GM12873 (cell line): ENCODE measurements around the gene CREB3L4.
A peak's percentile ranks its signal among the peaks of the same experiment; 100 is the strongest.

ENCODE experiments used
- TF ChIP-seq, protein P1 (sequence below): IDR thresholded peaks from 2 replicates; pipeline ENCODE4 v1.5.1; 2012; ENCODE audit warnings: low read depth, mild to moderate bottlenecking, moderate library complexity, low read length, control low read depth; ENCODE audit not compliant: insufficient read depth; ENCODE audit errors: missing control alignments

Gene CREB3L4, protein sequence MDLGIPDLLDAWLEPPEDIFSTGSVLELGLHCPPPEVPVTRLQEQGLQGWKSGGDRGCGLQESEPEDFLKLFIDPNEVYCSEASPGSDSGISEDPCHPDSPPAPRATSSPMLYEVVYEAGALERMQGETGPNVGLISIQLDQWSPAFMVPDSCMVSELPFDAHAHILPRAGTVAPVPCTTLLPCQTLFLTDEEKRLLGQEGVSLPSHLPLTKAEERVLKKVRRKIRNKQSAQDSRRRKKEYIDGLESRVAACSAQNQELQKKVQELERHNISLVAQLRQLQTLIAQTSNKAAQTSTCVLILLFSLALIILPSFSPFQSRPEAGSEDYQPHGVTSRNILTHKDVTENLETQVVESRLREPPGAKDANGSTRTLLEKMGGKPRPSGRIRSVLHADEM

DNA sequence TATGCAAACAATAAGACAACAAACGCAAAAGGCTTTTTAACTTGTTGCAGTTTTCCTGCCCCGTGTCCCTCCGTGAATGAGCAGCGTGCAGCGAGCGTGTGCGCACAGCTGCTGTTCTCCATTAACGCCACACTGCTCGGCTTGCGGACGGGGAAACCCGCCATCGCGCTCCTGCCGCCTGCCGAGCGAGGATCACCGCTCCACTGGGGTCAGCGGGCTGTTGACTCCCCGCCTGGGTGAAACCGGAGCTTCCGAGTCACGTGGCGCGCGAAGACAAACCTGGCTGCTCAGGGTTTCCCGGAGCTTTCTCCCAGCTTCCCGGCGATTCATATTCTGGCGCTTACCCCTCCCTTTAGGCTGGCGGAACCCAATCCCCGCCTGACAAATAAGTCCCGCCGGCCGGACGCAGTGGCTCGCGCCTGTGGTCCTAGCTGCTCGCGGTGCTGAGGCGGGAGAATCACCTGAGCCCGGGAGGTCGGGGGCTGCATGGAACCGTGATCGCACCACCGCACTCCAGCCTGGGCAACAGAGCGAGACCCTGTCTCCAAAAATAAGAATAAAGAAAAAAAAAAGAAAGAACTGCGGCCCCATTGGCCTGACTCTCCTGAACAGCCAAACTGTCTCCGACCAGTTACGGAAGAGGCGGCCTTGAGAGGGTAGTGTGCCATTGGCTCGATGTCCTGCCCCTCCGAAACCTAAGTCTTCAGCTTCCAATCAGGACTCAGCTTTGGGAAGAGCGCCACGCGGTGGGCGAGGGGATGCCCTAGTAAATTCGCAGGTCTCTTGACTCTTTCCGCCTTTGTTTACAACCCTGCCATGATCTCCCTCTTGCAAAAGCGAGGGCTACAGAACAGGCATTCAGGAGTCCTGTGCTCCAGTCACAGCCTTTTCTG lies at the start of gene CREB3L4:
Gene CREB3L4 (plus strand): TSS at position 796 of the 893 bp plus-strand sequence. CDS start 624 bp downstream, outside the sequence.
- TF ChIP-seq, protein P1, sequence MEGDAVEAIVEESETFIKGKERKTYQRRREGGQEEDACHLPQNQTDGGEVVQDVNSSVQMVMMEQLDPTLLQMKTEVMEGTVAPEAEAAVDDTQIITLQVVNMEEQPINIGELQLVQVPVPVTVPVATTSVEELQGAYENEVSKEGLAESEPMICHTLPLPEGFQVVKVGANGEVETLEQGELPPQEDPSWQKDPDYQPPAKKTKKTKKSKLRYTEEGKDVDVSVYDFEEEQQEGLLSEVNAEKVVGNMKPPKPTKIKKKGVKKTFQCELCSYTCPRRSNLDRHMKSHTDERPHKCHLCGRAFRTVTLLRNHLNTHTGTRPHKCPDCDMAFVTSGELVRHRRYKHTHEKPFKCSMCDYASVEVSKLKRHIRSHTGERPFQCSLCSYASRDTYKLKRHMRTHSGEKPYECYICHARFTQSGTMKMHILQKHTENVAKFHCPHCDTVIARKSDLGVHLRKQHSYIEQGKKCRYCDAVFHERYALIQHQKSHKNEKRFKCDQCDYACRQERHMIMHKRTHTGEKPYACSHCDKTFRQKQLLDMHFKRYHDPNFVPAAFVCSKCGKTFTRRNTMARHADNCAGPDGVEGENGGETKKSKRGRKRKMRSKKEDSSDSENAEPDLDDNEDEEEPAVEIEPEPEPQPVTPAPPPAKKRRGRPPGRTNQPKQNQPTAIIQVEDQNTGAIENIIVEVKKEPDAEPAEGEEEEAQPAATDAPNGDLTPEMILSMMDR: peak; percentile 53

DNA sequence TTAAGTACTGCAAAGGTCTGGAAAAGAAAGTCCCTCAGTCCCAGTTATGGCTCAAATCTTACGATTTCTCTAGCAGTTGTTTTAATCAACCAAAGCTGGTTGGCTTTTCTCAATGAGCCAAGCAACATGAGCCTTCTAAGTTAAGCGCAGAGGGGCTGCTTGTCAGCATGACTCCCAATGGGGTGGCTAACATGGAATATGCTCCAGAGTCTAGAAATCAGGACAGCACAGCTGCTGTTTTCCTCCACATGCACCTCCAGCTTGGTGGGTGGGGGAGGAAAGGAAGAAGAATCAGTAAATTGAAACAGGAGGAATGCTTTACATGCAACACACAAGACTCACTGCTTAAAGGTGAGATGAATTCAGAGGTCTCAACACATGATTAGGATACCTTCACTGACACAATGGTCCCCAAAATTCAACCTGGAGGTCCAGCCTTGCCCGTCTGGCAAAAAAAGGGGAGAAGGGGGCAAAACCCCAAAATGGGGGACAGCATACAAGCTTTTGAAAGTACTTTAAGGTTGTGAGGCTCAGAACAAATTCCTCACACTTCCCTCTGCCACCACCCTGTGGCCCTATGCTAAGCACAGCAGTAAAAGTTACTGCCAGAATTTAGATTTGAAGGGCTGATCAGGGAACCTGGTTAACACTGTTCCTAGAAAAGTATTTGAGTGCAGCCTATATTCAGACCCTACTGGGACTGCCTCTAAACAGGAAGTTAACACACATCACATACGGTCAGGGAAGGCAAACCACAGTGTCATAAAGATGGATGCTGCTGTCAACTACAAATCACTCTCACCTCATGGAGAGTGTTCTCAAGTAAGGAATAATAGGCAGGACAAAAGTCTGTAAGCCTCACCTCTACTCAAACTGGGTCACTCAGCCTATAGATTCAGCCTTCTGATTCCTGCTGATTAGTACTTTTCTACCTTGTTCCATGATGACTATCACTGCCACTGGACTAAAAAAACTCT lies 47.5 kb upstream of the CREB3L4 start:
- TF ChIP-seq, protein P1: peak; percentile 53

DNA sequence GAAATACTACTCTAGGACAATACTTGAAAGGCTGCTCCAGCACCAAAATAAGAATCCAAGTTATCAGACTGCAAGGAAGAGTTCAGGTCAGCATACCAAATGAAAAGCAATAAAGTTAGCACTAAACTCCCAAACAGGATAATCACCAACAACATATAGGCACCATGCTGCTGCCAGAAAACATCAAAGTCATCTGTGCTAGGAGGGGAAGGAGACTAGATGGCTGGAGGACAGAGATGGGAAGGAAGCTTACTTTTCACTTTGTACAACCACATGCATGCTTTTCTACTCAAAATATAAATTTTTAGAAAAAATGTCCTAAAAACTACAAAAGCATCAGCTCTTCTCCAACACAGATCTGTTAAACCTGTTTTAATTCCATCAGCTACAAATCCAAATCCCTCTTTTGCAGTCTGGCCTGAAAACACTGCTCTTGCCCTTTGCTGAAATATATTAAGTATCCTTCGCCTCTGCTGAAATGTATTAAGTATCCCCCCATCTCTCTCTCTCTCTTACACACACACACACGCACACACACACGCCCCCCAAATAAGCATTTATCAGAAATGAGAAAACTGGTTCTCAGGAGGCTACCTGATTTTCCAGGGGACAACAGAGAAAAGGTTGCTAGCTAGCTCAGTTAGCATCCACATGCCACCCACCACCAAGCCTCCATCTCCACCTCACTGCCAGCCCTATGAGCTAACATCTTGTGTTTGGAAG lies 46.5 kb upstream of the CREB3L4 start:
- TF ChIP-seq, protein P1: no peak

DNA sequence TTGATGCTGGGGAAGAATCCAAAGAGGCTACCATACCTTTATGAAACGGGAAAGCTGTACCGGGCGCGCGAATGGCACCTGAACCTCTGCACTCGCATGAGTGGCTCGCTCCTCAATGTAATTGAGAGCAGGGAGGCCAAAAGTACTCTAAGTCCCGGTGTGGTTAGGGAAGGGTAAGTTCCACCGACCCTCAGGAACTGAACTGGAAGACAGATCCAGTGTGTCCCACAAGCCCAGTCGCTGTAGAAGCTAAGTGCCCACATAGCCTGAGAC lies 46.0 kb upstream of the CREB3L4 start:
- TF ChIP-seq, protein P1: no peak

DNA sequence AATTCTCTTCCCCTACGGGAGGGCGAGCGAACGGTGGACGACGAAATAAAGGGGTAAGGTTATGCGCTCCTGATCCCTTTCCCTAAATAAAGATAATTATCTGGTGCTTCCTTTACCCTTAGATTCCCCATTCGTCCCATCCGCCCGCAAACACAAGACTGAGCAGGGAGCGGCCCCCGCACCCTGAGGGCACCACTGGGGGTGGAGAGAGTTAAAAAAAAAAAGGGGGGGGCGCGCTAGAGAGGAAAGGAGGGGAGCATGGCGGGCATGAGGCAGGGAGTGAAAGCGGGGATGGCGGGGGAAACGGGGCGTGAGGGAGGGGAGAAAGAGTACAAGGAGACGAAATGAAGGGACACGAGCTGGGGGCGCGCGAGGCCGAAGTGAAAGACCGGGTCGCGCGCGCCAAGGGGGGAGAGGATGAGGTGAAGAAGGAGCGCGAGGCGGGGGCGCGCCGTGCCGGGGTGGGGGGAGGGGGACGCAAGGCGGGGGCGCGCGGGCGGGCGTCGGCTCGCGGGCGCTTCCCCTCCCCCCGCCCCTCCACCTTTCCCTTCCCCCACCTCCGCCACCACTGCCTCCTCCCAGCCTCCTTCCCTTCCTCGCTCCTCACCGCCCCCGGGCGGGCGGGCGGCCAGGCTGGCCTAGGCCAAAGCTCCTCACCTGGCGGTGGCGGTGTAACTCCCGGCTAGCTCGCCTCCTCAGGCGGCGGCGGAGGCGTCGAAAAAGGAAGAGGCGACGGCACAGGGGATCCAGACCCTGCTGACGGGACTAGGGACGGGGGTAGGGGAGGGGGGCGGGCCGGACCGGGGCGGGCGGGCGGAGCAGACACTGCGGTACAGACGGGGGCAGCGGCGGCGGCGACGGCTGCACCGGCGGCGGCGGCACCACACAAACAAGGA lies 45.4 kb upstream of the CREB3L4 start:
- TF ChIP-seq, protein P1: peak; percentile 28
